ENCODE data around the gene F12. TPM values are rescaled to one million over a fixed set of nuclear protein-coding genes. Genes with fewer than 3 reads are reported as not detected.
A peak's percentile ranks its signal among the peaks of the same experiment; 100 is the strongest.

Gene F12
- total and polyA plus RNA-seq, 2 donors (not counting 3 experiments of a cell fraction or from before 2014, with no cell fraction given): 1.00 to 1.4 TPM

DNA sequence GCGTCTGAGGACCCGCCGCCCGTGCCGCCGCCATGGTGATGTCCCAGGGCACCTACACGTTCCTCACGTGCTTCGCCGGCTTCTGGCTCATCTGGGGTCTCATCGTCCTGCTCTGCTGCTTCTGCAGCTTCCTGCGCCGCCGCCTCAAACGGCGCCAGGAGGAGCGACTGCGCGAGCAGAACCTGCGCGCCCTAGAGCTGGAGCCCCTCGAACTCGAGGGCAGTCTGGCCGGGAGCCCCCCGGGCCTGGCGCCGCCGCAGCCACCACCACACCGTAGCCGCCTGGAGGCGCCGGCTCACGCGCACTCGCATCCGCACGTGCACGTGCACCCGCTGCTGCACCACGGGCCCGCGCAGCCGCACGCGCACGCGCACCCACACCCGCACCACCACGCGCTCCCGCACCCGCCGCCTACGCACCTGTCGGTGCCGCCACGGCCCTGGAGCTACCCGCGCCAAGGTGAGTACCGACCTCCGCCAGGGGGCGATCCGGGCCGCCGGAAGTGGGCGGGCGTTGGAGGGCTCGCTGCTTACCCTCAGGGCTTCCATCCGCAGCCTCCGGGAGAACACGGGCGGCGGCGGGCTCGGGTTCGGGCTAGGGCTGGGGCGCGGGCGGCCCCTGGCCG lies 45.8 kb upstream of the F12 start:
- dilution Hi-C loops (cut with MboI; ENCODE audit: extremely low pct_ligation_motif_present, low sequenced_read_pairs): no loop called here
- H3K79me2 ChIP-seq (ENCODE audit: control insufficient read depth, insufficient read depth, low read length): no peaks in the 10 kb centered on the region
- intact Hi-C loops (cut with micrococcal nuclease): loop anchor here (2.0 kb wide), 3 partner anchors 28 to 146 kb away; partner anchors contain the start of gene GRK6
- ChIA-PET POLR2A (interaction anchor here (0.7 to 2.5 kb wide), 2 partner anchors 9 to 65 kb away, joined by 3 to 12 read pairs; partner anchors contain the start of gene PRR7), CTCF (interaction anchor here (0.7 to 13.5 kb wide), 35 partner anchors 9 to 1725 kb away, joined by 3 to 288 read pairs (median 4); partner anchors contain the start of genes DBN1, F12, GRK6 and PDLIM7)
- H3K27me3 ChIP-seq (ENCODE audit: control insufficient read depth in 2 of 2, insufficient read depth in 2 of 2, low read length in 2 of 2): no peaks in the 10 kb centered on the region
- no peaks in the 10 kb centered on the region for H3K9me1 ChIP-seq (replicated peaks; ENCODE audit: control insufficient read depth, extremely low read depth, insufficient read depth, low read length)
- peak overlapping the region; percentile 77 for H3K27ac ChIP-seq (ENCODE audit: insufficient read depth, low read depth, low read length)
- FAIRE-seq: peak; percentile 24
- peak; percentile 75 for DNase-seq (ENCODE audit: low read depth, low spot score)
- no TSS peak for BruUV-seq (replicated peaks)
- H3K36me3 ChIP-seq (ENCODE audit: control insufficient read depth in 2 of 2, extremely low read depth in 1 of 2, insufficient read depth in 2 of 2, low read length in 2 of 2): peaks cover 7 to 30% of the 10 kb centered on the region in 2 experiments
- peak overlapping the region; percentile 6 to 38 (median 21) for H3K4me3 ChIP-seq (replicated peaks in 1 of 3; ENCODE audit: insufficient read depth in 1 of 3, low read depth in 1 of 3, low read length in 3 of 3)
- H3K4me1 ChIP-seq (ENCODE audit: control insufficient read depth, extremely low read depth, insufficient read depth, low read length): peaks cover 28% of the 10 kb centered on the region
- peak overlapping the region; percentile 23 for H2AFZ ChIP-seq (ENCODE audit: low read depth, low read length)
- no peaks in the 10 kb centered on the region for H4K20me1 ChIP-seq (replicated peaks; ENCODE audit: control insufficient read depth, extremely low read depth, insufficient read depth, low read length)
- H3K4me2 ChIP-seq (ENCODE audit: insufficient read depth, low read length): peak overlapping the region; percentile 61
- no peaks in the 10 kb centered on the region for H3K9me3 ChIP-seq (replicated peaks; ENCODE audit: control insufficient read depth, insufficient read depth, low read length)
- H3K9ac ChIP-seq (replicated peaks; ENCODE audit: extremely low read depth, insufficient read depth, low read length): peak overlapping the region; percentile 80
- TF ChIP-seq POLR2AphosphoS5 (IDR thresholded peaks at IDR 0.05; ENCODE audit: insufficient read depth, low read depth, low read length): peak; percentile 82
- TF ChIP-seq, protein P1, sequence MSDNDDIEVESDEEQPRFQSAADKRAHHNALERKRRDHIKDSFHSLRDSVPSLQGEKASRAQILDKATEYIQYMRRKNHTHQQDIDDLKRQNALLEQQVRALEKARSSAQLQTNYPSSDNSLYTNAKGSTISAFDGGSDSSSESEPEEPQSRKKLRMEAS (IDR thresholded peaks at IDR 0.05; ENCODE audit: insufficient read depth, insufficient read length): peak; percentile 31
- TF ChIP-seq POLR2A (IDR thresholded peaks at IDR 0.05; ENCODE audit: low read depth, low read length): no peak
- no peak for TF ChIP-seq MYC (IDR thresholded peaks at IDR 0.05; ENCODE audit: low read depth, low read length)
- no peak for TF ChIP-seq EZH2 (IDR thresholded peaks at IDR 0.05; ENCODE audit: borderline replicate concordance, low read depth, low read length, severe bottlenecking)
- TF ChIP-seq FOS (IDR thresholded peaks at IDR 0.05; ENCODE audit: borderline replicate concordance, insufficient read depth, low read length): no peak
- TF ChIP-seq, protein P2, sequence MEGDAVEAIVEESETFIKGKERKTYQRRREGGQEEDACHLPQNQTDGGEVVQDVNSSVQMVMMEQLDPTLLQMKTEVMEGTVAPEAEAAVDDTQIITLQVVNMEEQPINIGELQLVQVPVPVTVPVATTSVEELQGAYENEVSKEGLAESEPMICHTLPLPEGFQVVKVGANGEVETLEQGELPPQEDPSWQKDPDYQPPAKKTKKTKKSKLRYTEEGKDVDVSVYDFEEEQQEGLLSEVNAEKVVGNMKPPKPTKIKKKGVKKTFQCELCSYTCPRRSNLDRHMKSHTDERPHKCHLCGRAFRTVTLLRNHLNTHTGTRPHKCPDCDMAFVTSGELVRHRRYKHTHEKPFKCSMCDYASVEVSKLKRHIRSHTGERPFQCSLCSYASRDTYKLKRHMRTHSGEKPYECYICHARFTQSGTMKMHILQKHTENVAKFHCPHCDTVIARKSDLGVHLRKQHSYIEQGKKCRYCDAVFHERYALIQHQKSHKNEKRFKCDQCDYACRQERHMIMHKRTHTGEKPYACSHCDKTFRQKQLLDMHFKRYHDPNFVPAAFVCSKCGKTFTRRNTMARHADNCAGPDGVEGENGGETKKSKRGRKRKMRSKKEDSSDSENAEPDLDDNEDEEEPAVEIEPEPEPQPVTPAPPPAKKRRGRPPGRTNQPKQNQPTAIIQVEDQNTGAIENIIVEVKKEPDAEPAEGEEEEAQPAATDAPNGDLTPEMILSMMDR (IDR thresholded peaks at IDR 0.05; ENCODE audit: extremely low read depth in 1 of 2, insufficient read depth in 1 of 2, low read depth in 1 of 2, low read length in 2 of 2): peak; percentile 63 to 73
- TF ChIP-seq GATA2 (IDR thresholded peaks at IDR 0.05; ENCODE audit: insufficient read depth, insufficient read length, low read depth, low read length): no peak
- TF ChIP-seq JUN (IDR thresholded peaks at IDR 0.05; ENCODE audit: borderline replicate concordance, insufficient read depth, insufficient read length, low read depth): no peak
